Measurements from ENCODE around the gene TMEM156. TPM values are rescaled to one million over a fixed set of nuclear protein-coding genes. Genes with fewer than 3 reads are reported as not detected.

Gene TMEM156
- total RNA-seq, 1 experiment from 2014 or later: 0.86 TPM

GRCh38 chr4:38958453-38959190 lies 73.6 kb downstream of the TMEM156 start:
- no peak for DNase-seq (ENCODE audit: low read depth)

DNA sequence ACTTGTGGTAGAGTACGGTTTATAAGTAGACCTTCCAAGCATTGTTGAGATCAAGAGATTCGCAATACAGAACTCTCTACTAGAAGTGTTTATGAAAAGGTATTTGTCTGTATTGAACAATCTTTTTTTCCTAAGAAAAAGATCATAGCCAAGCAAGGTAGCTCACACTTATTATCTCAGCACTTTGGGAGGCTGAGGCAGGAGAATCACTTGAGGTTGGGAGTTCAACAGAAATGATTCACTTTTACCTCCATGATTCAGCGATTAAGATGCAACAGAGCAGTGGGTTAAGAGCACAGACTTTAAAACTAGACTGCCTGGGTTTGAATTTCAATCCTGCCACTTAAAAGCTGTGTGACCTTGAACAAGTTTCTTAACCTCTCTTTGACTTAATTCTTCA lies 74.3 kb downstream of the TMEM156 start:
- DNase-seq (ENCODE audit: low read depth): no peak

GRCh38 chr4:38957261-38957815 lies 74.9 kb downstream of the TMEM156 start:
- DNase-seq (ENCODE audit: low read depth): no peak

- DNase-seq (ENCODE audit: low read depth): no peak
Measured at GRCh38 chr4:38955957-38956356, 76.3 kb downstream of the TMEM156 start.

GRCh38 chr4:38954727-38955126 lies 77.5 kb downstream of the TMEM156 start:
- no peak for DNase-seq (ENCODE audit: low read depth)

GRCh38 chr4:38952017-38952416 lies 80.2 kb downstream of the TMEM156 start:
- no peak for DNase-seq (ENCODE audit: low read depth)

GRCh38 chr4:38951598-38951997 lies 80.6 kb downstream of the TMEM156 start:
- no peak for DNase-seq (ENCODE audit: low read depth)

GRCh38 chr4:38950734-38951133 lies 81.5 kb downstream of the TMEM156 start:
- no peak for DNase-seq (ENCODE audit: low read depth)

GRCh38 chr4:38950159-38950558 lies 82.0 kb downstream of the TMEM156 start:
- peak; percentile 5 for DNase-seq (ENCODE audit: low read depth)

DNA sequence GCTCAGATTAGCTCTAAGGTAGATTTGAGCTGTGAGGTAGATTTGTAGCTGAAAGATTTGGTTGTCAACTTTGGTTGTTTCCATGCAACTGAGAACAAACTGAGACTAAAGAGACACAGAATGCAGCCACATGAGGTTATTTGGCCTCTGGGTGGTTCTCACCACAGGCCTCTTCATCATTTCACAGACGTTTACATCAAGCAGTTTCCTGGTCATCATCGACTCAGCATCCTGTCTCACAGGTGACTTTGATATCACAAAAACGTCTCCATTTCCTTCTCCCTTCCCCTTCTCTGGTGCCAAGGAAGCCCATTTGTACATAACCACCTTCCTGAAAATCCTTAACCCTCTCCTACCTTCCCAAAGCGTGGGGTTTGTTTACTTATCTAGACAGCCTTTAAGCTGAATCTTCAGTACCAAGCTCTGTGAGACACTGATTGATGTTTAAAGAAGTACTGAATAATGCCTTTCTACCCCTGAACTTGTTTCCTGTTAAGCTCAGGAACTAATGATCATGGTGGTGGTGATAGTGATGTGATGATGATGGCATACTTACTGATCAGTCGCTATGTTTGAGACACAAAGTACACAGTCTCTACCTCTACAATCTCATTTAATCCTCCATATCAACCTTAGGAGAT lies 82.7 kb downstream of the TMEM156 start:
- DNase-seq (ENCODE audit: low read depth): peak; percentile 19

- peak; percentile 85 for DNase-seq (ENCODE audit: low read depth)
Measured at GRCh38 chr4:38948551-38948950, 83.7 kb downstream of the TMEM156 start.

DNA sequence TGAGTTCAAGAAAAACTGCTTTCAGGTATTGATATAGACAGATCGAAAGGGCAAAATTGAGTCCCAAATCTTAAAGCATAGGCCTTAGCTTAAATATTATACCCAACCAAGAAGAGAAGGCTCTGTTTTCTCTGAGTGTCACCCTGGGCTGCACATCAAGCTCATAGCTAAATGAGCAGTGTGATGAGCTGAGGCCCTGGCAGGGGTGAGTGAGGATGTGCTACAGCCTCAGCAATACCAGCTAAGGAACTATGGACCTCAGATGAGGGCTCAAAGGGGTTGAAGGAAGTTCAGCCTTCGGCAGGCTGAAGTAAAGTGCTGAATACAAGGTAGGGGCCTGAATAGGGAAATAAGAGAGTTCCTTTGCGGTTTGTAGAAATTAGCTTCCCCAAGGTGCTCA lies 85.3 kb downstream of the TMEM156 start:
- no peak for DNase-seq (ENCODE audit: low read depth)

DNA sequence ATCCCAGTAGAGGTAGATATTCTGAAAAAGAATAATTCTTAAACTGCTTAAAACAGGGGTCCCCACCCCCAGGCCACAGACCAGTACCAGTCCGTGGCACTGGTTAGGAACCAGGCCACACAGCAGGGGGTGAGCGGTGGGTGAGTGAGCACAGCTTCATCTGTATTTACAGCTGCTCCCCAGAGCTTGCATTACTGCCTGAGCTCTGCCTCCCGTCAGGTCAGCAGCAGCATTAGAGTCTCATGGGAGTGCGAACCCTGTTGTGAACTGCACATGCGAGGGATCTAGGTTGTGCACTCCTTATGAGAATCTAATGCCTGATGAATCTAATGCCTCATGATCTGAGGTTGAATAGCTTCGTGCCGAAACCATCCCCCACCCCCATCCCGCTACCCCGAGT lies 87.8 kb downstream of the TMEM156 start:
- peak; percentile 80 for DNase-seq (ENCODE audit: low read depth)

- peak; percentile 99 for DNase-seq (ENCODE audit: low read depth)
Measured at GRCh38 chr4:38943343-38943742, 88.9 kb downstream of the TMEM156 start.

DNA sequence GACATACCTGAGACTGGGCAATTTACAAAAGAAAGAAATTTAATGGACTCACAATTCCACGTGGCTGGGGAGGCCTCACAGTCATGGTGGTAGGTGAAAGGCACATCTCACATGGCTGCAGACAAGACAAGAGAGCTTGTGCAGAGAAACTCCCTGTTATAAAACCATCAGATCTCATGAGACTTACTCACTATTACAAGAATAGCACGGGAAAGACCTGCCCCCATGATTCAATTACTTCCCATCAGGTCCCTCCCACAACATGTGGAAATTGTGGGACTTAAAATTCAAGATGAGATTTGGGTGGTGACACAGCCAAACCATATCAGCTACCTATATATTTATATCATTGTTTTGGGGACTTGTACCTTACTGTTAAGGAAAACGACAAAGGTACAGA lies 90.3 kb downstream of the TMEM156 start:
- peak; percentile 68 for DNase-seq (ENCODE audit: low read depth)

- no peak for DNase-seq (ENCODE audit: low read depth)
Measured at GRCh38 chr4:38940476-38940875, 91.7 kb downstream of the TMEM156 start.

DNA sequence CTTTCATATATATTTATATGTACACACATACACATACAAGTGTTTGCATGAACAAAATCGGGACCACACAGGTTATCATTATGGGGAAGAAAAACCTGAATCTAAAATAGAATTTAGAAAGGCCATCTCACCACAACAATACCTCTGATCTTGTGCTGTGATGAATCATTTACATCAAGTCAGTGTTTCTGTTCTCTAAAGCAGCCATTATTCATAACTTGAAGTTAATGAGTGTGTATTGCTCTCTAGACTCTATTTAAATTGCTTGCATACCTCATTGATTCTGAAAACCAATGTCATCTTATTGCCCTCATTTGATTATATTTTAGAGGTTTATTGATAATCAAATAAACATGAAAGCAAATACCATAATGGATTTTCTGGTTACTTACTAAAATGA lies 93.0 kb downstream of the TMEM156 start:
- no peak for DNase-seq (ENCODE audit: low read depth)

DNA sequence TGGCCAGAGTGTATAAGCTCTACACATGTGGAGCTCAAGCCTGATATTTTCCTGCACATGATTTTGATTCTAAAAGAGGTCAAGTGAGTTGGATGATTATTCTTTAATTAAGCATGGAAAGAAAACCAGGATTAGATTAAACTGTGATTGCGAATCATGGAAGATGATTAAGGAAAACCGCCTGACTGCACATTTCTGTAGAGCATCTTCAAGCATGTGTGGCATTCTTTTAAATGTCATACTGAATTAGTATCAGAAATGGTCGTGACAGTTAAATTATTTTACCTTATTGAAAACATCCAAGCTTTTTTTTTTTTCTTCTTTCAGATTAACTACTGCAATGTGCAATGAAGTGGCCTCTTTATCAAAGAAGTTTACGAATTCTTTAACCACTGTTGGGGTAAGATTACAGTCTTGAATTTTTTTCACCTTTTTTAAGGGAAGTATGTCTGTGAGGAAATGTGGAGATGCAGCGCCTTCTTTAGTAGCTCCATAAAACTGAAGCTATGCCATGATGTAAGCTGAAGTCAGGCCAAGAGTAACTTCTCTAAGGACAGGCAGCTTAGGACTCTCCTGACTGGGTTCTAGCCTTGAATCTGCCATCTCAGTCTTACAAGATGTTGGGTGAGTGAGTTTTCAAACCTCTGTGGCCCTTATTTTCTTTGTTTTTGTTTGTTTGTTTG lies 96.7 kb downstream of the TMEM156 start:
- no peak for DNase-seq (ENCODE audit: low read depth)

GRCh38 chr4:38931125-38931524 lies 101.1 kb downstream of the TMEM156 start:
- no peak for DNase-seq (ENCODE audit: low read depth)

- DNase-seq (ENCODE audit: low read depth): no peak
Measured at GRCh38 chr4:38930707-38931106, 101.5 kb downstream of the TMEM156 start.

DNA sequence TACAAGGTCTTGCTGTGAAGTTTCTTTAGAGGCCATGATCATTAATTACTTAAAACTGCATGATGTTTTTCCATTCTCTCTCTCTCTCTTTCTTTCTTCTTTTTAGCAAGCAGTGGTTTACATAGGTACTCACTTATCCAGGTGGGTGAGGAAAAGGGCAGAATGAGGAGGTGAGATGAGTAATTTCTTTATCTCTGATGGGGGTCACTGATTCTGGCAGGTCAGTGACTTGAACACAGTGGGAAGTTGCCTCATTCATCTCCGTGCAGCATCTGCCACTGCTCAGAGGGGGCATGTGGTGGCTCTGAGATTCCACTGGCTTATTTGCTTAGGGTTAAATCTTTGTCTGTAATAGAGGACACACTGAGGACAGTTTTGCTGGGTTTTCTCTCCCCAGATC lies 102.0 kb downstream of the TMEM156 start:
- DNase-seq (ENCODE audit: low read depth): no peak

DNA sequence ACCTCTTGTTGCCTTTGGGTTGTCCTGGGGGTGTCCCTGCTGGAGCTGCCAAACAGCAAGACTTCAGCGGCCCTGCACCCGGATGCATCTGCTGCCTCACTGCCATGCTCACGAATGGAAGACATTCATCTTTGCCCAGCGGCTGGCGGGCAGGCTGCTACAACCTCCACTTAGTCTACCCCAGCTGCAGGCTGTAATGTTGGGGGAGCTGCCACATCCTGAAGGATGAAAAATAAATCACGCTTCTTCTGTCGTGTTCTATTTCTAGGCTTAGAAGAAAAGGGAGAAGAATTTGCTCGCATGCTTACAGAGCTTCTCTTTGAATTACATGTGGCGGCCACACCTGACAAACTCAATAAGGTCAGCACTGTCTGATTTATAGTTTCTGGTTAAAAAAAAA lies 103.2 kb downstream of the TMEM156 start:
- DNase-seq (ENCODE audit: low read depth): no peak

Measured in LHCN-M2 (cell line).